ENCODE measurements around the gene GMDS.

- no peak for TF ChIP-seq ZC3H10 (CRISPR knock-in tag; IDR thresholded peaks at IDR 0.05)
- TF ChIP-seq, protein P1, sequence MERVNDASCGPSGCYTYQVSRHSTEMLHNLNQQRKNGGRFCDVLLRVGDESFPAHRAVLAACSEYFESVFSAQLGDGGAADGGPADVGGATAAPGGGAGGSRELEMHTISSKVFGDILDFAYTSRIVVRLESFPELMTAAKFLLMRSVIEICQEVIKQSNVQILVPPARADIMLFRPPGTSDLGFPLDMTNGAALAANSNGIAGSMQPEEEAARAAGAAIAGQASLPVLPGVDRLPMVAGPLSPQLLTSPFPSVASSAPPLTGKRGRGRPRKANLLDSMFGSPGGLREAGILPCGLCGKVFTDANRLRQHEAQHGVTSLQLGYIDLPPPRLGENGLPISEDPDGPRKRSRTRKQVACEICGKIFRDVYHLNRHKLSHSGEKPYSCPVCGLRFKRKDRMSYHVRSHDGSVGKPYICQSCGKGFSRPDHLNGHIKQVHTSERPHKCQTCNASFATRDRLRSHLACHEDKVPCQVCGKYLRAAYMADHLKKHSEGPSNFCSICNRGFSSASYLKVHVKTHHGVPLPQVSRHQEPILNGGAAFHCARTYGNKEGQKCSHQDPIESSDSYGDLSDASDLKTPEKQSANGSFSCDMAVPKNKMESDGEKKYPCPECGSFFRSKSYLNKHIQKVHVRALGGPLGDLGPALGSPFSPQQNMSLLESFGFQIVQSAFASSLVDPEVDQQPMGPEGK (CRISPR knock-in tag; IDR thresholded peaks at IDR 0.05; ENCODE audit: borderline replicate concordance), result no peak
- TF ChIP-seq GLIS3 (CRISPR knock-in tag; IDR thresholded peaks at IDR 0.05), result no peak
Measured at GRCh38 chr6:2242311-2242710, 3.1 kb downstream of the GMDS start.

Data from SK-N-SH treated with all-trans-retinoic acid at 6 μM for 48 hours (cell line).